Epithelial cell of esophagus (primary cell): ENCODE data around the gene IL17C.

Experiments
- DNase-seq: peaks from one replicate; pipeline ENCODE4 v3.0.0; 2010; ENCODE audit warnings: low read depth
- H3K4me3 ChIP-seq: 2 replicates; pipeline ENCODE4 v1.5.1; 2011; ENCODE audit warnings: mild to moderate bottlenecking, low read length, control low read depth
- TF ChIP-seq, protein P1 (sequence below): IDR thresholded peaks from 2 replicates; pipeline ENCODE4 v1.5.1; 2011; ENCODE audit warnings: low read depth, mild to moderate bottlenecking, low read length, control low read depth, inconsistent platforms; ENCODE audit not compliant: insufficient read depth; ENCODE audit errors: missing control alignments

IL17C gene

DNA sequence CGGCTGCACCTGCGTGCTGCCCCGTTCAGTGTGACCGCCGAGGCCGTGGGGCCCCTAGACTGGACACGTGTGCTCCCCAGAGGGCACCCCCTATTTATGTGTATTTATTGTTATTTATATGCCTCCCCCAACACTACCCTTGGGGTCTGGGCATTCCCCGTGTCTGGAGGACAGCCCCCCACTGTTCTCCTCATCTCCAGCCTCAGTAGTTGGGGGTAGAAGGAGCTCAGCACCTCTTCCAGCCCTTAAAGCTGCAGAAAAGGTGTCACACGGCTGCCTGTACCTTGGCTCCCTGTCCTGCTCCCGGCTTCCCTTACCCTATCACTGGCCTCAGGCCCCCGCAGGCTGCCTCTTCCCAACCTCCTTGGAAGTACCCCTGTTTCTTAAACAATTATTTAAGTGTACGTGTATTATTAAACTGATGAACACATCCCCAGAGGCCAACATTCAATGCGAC lies 1.7 kb downstream of the IL17C start:
- TF ChIP-seq, protein P1, sequence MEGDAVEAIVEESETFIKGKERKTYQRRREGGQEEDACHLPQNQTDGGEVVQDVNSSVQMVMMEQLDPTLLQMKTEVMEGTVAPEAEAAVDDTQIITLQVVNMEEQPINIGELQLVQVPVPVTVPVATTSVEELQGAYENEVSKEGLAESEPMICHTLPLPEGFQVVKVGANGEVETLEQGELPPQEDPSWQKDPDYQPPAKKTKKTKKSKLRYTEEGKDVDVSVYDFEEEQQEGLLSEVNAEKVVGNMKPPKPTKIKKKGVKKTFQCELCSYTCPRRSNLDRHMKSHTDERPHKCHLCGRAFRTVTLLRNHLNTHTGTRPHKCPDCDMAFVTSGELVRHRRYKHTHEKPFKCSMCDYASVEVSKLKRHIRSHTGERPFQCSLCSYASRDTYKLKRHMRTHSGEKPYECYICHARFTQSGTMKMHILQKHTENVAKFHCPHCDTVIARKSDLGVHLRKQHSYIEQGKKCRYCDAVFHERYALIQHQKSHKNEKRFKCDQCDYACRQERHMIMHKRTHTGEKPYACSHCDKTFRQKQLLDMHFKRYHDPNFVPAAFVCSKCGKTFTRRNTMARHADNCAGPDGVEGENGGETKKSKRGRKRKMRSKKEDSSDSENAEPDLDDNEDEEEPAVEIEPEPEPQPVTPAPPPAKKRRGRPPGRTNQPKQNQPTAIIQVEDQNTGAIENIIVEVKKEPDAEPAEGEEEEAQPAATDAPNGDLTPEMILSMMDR = no peak
- no peak for DNase-seq
- H3K4me3 ChIP-seq = no peak overlapping the region

DNA sequence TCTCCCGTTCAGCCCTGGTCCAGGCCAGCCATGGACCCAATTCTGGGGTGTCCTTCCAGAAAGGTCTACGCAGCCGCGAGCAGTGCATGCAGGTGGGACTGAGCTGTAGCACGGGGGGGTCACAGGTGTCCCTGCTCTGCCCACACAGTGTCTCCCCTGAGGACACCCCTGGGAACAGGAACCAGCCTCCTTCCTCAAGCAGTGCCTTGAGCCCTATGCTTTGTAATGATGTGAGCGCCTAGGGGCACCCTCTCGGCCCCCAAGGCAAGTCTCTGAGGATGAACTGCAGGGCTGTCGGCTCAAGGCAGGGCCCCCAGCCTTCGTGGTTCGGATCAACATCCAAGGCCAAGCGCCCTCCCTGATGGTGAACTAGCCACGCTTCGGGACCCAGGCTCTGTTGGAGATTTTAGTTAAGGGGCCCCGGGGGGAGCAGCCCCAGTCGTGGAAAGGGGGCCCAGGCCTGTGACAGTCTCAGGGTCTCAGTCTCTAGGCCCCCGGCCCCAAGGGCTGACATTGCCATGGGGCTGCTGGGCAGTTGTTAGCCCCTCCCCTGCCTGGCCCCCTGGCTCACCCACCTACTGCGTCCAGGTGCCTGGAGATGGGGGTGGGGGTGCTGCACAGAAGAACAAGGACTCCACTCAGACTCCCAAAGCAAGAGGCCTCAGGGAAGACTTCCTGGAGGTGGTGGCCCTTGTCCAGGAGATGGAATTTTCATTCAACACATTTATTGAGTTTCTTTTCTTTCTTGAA lies 2.3 kb downstream of the IL17C start:
- TF ChIP-seq, protein P1 = no peak
- no peak overlapping the region for H3K4me3 ChIP-seq
- no peak for DNase-seq

DNA sequence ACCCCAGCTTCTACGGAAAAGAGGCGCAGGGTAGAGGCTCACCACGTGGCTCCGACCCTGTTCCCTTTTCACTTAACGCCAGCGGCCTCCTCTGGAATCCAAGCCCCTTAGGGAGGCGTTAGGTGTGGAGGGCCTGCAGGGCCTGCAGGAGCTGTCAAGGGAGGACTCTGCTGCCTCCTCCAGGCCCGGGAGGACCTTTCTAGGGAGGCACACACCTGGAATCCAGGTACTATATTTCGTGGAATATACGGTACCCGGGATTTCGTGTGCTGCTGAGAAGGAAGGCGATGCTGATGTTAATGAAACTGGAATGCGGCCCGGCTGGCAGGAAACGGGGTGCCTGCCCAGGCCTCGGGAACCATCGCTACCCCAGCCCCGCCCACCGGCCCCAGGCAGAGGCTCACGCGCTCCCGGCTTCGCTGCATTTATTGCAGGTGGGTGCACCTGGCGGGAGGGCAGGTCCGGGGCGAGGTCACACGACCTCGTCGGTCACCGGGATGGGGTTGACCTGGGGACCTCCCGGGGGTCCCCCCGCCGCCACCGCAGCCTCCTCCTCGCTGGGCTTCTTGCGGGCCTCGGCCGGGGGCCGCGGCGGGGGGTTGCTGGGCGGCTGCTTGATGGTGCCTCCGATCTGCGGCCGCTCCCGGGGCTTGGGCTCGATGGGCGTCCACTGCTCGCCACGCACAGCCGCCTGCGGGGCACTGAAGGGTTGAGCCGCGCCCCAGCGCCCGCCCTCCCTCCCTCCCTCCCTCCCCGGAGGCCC lies 4.7 kb downstream of the IL17C start:
- no peak overlapping the region for H3K4me3 ChIP-seq
- no peak for DNase-seq
- TF ChIP-seq, protein P1 = no peak

DNA sequence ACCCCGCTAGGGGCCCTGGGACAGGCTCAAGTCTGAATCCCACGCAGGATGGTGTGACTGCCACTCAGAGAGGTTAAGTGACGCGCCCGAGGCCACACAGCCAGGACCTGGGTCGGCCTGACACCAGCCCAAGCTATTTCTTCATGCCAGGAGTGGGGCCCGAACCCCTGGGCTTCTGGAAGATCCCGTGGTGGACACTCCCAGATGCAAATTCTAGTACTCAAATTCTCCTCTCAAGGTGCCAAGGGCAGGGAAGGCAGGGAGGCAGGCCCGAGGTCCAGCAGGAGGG lies 5.2 kb downstream of the IL17C start:
- no peak overlapping the region for H3K4me3 ChIP-seq
- no peak for DNase-seq
- TF ChIP-seq, protein P1 = no peak

DNA sequence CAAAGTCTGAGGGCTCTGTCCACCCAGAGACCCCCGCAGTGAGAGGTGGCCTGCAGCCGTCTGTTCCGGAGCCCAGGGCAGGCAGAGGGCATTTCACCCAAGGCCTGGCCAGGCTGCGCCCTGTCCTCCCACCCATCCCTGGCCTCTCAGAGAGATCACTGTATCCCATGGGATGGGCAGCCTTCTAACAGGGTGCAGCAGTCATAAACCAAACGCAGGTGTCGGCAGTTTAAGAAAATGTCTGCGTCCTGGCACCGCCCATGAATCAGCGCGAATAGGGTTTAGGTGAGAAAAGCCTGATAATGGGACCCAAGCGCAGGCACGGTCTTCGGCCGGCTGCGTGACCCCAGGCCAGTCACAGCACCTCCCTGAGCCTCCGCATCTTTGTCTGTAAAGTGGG lies 7.1 kb downstream of the IL17C start:
- TF ChIP-seq, protein P1 = no peak
- H3K4me3 ChIP-seq = no peak overlapping the region
- no peak for DNase-seq

DNA sequence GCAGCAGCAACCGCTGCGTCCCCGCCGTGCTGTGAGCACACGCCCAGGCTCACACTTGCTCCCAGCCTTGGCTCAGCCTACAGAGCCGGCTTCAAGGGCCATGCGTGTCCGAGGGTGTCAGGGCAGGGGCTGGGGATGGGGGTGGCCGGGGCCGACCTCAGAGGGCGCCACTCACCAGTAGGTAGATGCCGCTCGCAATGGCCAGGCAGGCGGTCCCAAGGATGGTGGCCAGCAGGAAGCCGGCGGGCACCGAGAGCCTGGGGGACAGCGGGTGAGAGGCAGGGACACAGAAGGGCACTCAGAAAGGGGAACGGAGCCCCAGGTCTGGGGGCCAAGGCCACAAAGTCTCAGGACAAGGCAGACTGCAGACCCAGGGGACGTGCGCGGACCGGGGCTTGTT lies 7.6 kb downstream of the IL17C start:
- no peak for DNase-seq
- no peak overlapping the region for H3K4me3 ChIP-seq
- TF ChIP-seq, protein P1 = no peak

DNA sequence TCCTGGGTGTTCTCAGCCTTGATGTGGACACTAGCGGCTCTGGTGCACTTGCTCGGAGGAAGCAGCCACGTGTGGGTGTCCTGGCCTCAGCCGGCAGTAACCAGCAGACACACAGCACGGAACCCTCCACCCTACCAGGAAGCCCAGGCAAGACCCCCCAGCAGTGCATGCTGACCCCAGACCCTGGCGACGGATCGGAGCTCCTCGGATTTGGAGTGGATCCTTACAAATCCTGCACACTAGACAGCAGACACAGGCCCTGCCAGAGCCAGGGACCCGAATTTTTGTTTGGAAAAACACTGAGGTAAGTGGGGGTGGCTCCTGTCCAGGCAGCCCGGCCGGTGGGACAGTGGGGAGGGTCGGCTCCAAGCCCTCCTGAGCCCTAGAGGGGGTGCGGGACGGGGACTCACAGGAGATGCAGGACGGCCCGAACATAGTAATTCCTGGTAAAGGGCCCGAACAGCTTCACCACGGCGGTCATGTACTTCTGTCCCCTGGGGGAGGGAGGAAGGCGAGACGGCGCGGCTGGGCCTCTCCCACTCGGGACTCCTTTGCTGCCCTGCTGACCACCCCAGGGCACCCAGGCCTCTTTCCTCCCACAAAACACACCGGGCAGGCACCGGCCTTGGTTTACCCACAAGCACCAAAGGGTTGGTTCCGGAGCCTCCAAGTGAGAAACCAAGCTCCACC lies 8.1 kb downstream of the IL17C start:
- DNase-seq = no peak
- TF ChIP-seq, protein P1 = no peak
- no peak overlapping the region for H3K4me3 ChIP-seq
